ENCODE measurements around the gene PALM3. TPM values are rescaled to one million over a fixed set of nuclear protein-coding genes. Genes with fewer than 3 reads are reported as not detected.

The PALM3 gene, protein sequence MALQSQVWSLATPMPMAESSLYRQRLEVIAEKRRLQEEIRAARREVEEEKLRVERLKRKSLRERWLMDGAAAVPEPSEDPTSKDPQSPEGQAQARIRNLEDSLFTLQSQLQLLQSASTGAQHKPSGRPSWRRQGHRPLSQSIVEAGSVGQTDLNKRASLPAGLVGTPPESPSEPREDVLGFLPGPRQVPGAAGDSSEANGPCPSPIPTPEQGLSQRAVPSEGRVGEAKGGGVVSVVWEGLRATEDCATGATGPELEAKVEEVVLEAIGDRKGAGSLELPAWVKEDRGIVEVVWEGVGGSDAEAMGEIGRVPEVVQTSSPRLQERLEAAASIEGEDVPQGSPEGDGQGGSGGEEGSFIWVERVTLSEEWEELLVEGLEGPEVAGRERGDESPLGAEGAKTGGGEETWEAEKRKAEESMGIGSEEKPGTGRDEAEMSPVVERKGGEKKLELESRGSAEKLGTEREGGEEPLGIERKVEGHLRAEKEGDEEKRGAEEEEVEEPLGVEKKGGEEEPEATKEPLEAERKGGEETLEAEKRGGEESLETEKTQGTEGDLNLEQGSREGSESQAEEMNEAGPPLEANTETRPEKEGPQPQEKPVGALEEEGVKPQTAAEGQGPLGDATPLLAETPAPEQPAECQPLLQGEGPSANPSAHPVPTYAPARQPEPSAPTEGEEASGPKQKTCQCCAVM
- total RNA-seq = not detected

DNA sequence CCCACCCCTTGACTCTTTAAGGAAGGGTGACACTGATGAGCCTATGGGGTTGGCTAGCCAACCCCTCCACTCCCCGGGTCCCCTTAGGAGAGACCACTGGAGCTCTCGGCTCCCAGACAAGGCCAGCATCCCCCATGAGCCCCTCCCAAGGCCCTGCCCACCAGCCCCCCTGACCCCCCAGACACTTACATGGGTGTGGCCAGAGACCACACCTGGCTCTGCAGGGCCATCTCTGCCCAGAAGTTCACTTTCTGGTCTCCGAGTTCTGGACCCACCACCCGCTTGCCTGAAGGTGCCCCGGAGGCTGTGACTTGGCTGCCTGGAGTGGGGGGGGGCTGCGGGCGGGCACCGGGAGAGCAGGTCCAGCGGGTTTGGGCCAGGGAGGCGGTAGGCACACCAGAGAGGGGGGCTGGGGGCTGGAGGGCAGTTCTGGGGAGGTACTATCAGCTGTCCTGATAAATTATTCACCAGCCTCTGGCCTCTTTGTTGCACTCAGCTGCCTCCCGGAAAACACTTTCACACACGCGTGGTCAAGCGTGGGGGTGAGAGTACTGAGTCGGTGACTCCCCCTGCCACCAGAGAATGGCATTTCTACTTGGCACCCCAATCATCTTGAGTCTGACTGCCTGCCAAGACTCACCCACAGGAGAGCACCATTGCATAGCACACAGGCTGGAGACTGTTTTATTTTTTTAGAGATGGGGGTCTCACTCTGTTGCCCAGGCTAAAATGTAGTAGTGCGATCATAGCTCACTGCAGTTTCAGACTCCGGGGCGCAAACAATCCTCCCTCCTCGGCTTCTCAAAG lies at the start of gene PALM3:
Gene PALM3, minus strand, starts transcription at position 326 of the 807 bp plus-strand sequence. Its CDS starts 96 bp downstream, at position 230.
- TF ChIP-seq, protein P1, sequence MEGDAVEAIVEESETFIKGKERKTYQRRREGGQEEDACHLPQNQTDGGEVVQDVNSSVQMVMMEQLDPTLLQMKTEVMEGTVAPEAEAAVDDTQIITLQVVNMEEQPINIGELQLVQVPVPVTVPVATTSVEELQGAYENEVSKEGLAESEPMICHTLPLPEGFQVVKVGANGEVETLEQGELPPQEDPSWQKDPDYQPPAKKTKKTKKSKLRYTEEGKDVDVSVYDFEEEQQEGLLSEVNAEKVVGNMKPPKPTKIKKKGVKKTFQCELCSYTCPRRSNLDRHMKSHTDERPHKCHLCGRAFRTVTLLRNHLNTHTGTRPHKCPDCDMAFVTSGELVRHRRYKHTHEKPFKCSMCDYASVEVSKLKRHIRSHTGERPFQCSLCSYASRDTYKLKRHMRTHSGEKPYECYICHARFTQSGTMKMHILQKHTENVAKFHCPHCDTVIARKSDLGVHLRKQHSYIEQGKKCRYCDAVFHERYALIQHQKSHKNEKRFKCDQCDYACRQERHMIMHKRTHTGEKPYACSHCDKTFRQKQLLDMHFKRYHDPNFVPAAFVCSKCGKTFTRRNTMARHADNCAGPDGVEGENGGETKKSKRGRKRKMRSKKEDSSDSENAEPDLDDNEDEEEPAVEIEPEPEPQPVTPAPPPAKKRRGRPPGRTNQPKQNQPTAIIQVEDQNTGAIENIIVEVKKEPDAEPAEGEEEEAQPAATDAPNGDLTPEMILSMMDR (IDR thresholded peaks at IDR 0.05) = no peak
- no peaks in the 10 kb centered on the region for H3K27me3 ChIP-seq (replicated peaks; ENCODE audit: insufficient read depth)

DNA sequence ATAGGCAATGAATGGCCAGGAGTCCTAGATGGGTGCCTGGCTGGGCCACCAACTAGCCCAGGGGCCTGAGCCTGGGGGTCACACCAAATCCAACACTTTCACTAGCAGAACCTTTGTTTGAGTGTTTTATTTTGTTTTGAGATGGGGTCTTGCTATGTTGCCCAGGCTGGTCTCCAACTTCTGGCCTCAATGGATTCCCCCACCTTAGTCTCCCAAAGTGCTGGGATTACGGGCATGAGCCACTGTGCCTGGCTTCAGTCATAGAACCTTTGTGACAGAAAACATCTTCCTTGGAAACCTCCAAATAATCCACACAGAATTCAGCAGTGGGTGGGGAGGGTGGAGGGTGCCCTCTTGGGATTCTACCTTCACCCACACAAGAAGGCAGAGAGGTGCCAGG lies 49.6 kb upstream of the PALM3 start:
- ATAC-seq (ENCODE audit: insufficient number of reproducible peaks, low FRiP score, low read depth) (no peak), DNase-seq (ENCODE audit: low spot score) (no peak)
- Histone ChIP-seq H3K36me3 (no peaks in the 10 kb centered on the region), H3K4me3 (no peak overlapping the region), H3K27me3 (replicated peaks; ENCODE audit: insufficient read depth) (no peaks in the 10 kb centered on the region), H3K4me1 (ENCODE audit: control insufficient read depth in 1 of 2, low read depth in 2 of 2) (peaks cover 58 to 96% of the 10 kb centered on the region in 2 donors), H3K9me3 (no peaks in the 10 kb centered on the region), H3K27ac (peak overlapping the region; percentile 20 to 94)
- TF ChIP-seq, protein P1 (IDR thresholded peaks at IDR 0.05) = no peak

More for the DNA sequence above, at the start of gene PALM3:
- H3K36me3 ChIP-seq = no peaks in the 10 kb centered on the region
- no peak within 1 kb of the TSS for H3K4me3 ChIP-seq
- DNase-seq (ENCODE audit: low spot score) (no peak), ATAC-seq (ENCODE audit: insufficient number of reproducible peaks, low FRiP score, low read depth) (no peak)
- H3K27ac ChIP-seq = no peak within 1 kb of the TSS
- H3K9me3 ChIP-seq = no peaks in the 10 kb centered on the region
- H3K4me1 ChIP-seq (ENCODE audit: control insufficient read depth in 1 of 2, low read depth in 2 of 2) = peaks cover 0 to 14% of the 10 kb centered on the region in 2 donors

DNA sequence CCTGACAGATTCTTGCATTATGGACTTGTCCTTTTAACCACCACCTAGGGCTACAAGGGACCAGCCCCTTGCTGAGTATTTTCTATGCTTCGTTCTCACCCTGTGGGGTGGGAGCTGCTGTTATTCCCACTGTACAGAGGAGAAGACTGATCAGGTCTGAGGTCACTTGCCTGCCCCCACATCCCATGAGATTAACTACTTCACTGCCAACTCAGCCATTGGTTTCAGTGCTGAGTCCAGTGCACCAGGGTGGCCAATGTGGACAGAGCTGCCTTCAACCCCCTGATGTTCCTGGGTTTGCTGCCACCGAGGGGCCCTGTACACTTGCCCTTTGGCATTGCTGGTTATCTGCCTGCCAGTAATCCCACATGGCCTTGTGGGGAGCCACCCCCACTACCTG lies 48.8 kb upstream of the PALM3 start:
- TF ChIP-seq, protein P1 (IDR thresholded peaks at IDR 0.05) = no peak
- Histone ChIP-seq H3K4me1 (ENCODE audit: control insufficient read depth in 1 of 2, low read depth in 2 of 2) (peaks cover 50 to 88% of the 10 kb centered on the region in 2 donors), H3K36me3 (peaks cover 7% of the 10 kb centered on the region), H3K27ac (peak overlapping the region; percentile 20 to 30), H3K4me3 (no peak overlapping the region), H3K9me3 (no peaks in the 10 kb centered on the region), H3K27me3 (replicated peaks; ENCODE audit: insufficient read depth) (no peaks in the 10 kb centered on the region)
- DNase-seq (ENCODE audit: low spot score) (no peak), ATAC-seq (ENCODE audit: insufficient number of reproducible peaks, low FRiP score, low read depth) (no peak)

DNA sequence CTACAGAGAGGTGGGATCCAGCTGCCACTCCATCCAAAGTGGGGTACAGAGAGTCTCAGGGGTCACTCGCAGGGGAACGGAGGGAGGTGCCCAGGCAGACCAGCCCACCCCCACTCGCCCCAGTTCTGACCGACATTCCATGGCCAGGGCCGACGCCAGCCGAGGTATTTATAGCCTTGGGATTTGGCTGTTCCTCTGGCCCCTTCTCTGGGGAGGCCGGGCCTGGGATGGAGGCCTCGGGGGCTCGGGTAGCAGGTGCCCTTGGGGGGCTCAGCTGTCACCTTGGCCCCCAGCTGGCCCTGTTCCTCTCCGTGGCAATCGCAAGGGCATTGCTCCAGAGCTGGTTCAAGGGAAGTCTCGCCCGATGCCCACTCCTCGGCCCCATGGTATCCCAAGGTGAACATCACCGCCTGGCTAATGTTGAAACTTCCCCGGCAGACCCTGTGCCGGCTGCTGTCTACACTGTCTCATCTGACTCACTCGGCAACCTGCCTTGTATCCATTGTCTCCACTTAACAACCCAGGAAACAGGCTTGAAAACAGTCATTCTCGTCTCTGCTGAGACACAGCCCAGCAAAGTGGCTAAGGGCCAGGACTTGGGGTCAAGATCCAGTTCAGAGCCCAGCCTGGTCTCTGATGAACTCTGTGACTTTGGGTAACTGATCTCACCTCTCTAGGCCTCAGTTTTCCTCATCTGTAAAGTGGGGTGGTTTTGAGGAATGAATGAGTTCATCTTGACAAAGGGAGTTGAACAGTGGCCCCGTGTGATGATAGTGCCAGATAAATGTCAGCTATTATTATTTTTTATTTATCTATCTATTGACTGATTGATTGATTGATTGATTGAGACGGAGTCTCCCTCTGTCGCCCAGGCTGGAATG lies 45.9 kb upstream of the PALM3 start:
- TF ChIP-seq, protein P1 (IDR thresholded peaks at IDR 0.05) = no peak
- peak; percentile 76 for ATAC-seq (ENCODE audit: insufficient number of reproducible peaks, low FRiP score, low read depth)

More for the DNA sequence above, 45.9 kb upstream of the PALM3 start:
- Histone ChIP-seq H3K27me3 (replicated peaks; ENCODE audit: insufficient read depth) (no peaks in the 10 kb centered on the region), H3K9me3 (no peaks in the 10 kb centered on the region), H3K27ac (peak overlapping the region; percentile 88 to 91), H3K4me3 (peak overlapping the region; percentile 37), H3K36me3 (peaks cover 15% of the 10 kb centered on the region), H3K4me1 (ENCODE audit: control insufficient read depth in 1 of 2, low read depth in 2 of 2) (peaks cover 27 to 60% of the 10 kb centered on the region in 2 donors)
- DNase-seq (ENCODE audit: low spot score) = no peak

Data from thoracic aorta (tissue), 2 donors.